GM23338 (cell line): ENCODE data around the gene ZNF716. TPM values are rescaled to one million over a fixed set of nuclear protein-coding genes. Genes with fewer than 3 reads are reported as not detected.

Source experiments
- ATAC-seq: fragments of 200-7000 bp; cut with Tn5 transposase; 3 replicates; pipeline ENCODE4 v1.9.1; 2020
- DNase-seq: peaks from one replicate; pipeline ENCODE4 v3.0.0-alpha.2; 2015; ENCODE audit warnings: low spot score
- H2AFZ ChIP-seq: fragments of 200-600 bp; sonication (generic); 2 replicates; pipeline ENCODE4 v1.8.0; 2016; ENCODE audit warnings: antibody characterized with exemption, mild to moderate bottlenecking, moderate library complexity
- H3F3A ChIP-seq: fragments of 200-600 bp; sonication (generic); replicated peaks from 2 replicates; pipeline ENCODE4 v1.8.0; 2017; ENCODE audit warnings: antibody characterized with exemption, mixed run types, low read depth
- H3K27ac ChIP-seq: fragments of 200-600 bp; sonication (generic); 2 replicates; pipeline ENCODE4 v1.6.1; 2016; ENCODE audit warnings: low read depth
- H3K27me3 ChIP-seq: fragments of 200-600 bp; sonication (generic); 2 replicates; pipeline ENCODE4 v1.8.0; 2016; ENCODE audit warnings: mild to moderate bottlenecking, mixed run types, moderate library complexity; ENCODE audit not compliant: insufficient read depth
- H3K36me3 ChIP-seq: fragments of 200-600 bp; sonication (generic); 2 replicates; pipeline ENCODE4 v1.8.0; 2016; ENCODE audit warnings: mild to moderate bottlenecking; ENCODE audit not compliant: insufficient read depth
- H3K4me1 ChIP-seq: fragments of 200-600 bp; sonication (generic); 2 replicates; pipeline ENCODE4 v1.8.0; 2016; ENCODE audit warnings: mild to moderate bottlenecking, moderate library complexity; ENCODE audit not compliant: insufficient read depth
- H3K4me2 ChIP-seq: fragments of 200-600 bp; sonication (generic); 2 replicates; pipeline ENCODE4 v1.7.1; 2017; ENCODE audit warnings: mixed run types
- H3K4me3 ChIP-seq: fragments of 200-600 bp; sonication (generic); 2 replicates; pipeline ENCODE4 v1.6.1; 2016; ENCODE audit warnings: mixed run types
- H3K79me2 ChIP-seq: fragments of 200-600 bp; sonication (generic); replicated peaks from 2 replicates; pipeline ENCODE4 v1.8.0; 2017; ENCODE audit warnings: mild to moderate bottlenecking; ENCODE audit not compliant: insufficient read depth
- H3K9me2 ChIP-seq: fragments of 200-600 bp; sonication (generic); 2 replicates; pipeline ENCODE4 v1.8.0; 2017; ENCODE audit not compliant: insufficient read depth
- H4K20me1 ChIP-seq: fragments of 200-600 bp; sonication (generic); replicated peaks from 2 replicates; pipeline ENCODE4 v1.8.0; 2017; ENCODE audit warnings: mild to moderate bottlenecking; ENCODE audit not compliant: insufficient read depth
- H3K27ac Mint-ChIP-seq: 2 replicates; pipeline ENCODE4 v1.8.0; 2020; ENCODE audit warnings: inconsistent platforms, mild to moderate bottlenecking, moderate library complexity, mixed read lengths
- H3K27me3 Mint-ChIP-seq: 3 replicates; pipeline ENCODE4 v1.8.0; 2022; ENCODE audit warnings: low read depth, mild to moderate bottlenecking, moderate library complexity, mixed read lengths, inconsistent platforms; ENCODE audit not compliant: insufficient read depth, poor library complexity
- H3K36me3 Mint-ChIP-seq: 3 replicates; pipeline ENCODE4 v1.8.0; 2021; ENCODE audit warnings: low read depth, mild to moderate bottlenecking, inconsistent platforms, moderate library complexity, mixed read lengths
- H3K4me1 Mint-ChIP-seq: 3 replicates; pipeline ENCODE4 v1.8.0; 2020; ENCODE audit warnings: mild to moderate bottlenecking, inconsistent platforms, mixed read lengths
- H3K4me3 Mint-ChIP-seq: 3 replicates; pipeline ENCODE4 v1.8.0; 2021; ENCODE audit warnings: moderate library complexity, mild to moderate bottlenecking, inconsistent platforms, mixed read lengths
- H3K9me3 Mint-ChIP-seq: 3 replicates; pipeline ENCODE4 v1.8.0; 2020; ENCODE audit warnings: moderate library complexity, mild to moderate bottlenecking, inconsistent platforms, mixed read lengths
- CREB1 ChIP-seq: fragments of 250-450 bp; sonication (Bioruptor Pico); IDR thresholded peaks from 2 replicates; pipeline ENCODE4 v1.5.0; 2020; ENCODE audit warnings: low read depth, mild to moderate bottlenecking, moderate library complexity
- CTCF ChIP-seq, 2 experiments: fragments of 200-600 bp in 1 of 2; sonication (generic) in 1 of 2; conservative IDR thresholded peaks; 2 replicates each; pipeline versions ENCODE4 v1.5.1 to v1.6.1; 2016 to 2017; ENCODE audit warnings: antibody characterized with exemption in 2 of 2, low read depth in 2 of 2, mild to moderate bottlenecking in 2 of 2, moderate library complexity in 1 of 2
- ETS1 ChIP-seq: IDR thresholded peaks from 2 replicates; pipeline ENCODE4 v1.6.1; 2016; ENCODE audit warnings: antibody characterized with exemption
- EZH2phosphoT487 ChIP-seq: fragments of 200-600 bp; sonication (generic); IDR thresholded peaks from one replicate; pipeline ENCODE4 v1.8.1; 2018; ENCODE audit warnings: antibody characterized with exemption; ENCODE audit not compliant: unreplicated experiment
- ZNF114 ChIP-seq: fragments of 250-450 bp; sonication (Bioruptor Pico); IDR thresholded peaks from 2 replicates; pipeline ENCODE4 v1.5.0; 2020; ENCODE audit warnings: mild to moderate bottlenecking, moderate library complexity
- ZNF331 ChIP-seq: fragments of 250-450 bp; sonication (Bioruptor Pico); IDR thresholded peaks from 2 replicates; pipeline ENCODE4 v1.5.0; 2020; ENCODE audit warnings: low read depth, mild to moderate bottlenecking, moderate library complexity
- ZNF462 ChIP-seq: fragments of 250-450 bp; sonication (Bioruptor Pico); IDR thresholded peaks from 2 replicates; pipeline ENCODE4 v1.5.0; 2020; ENCODE audit warnings: mild to moderate bottlenecking, moderate library complexity
- polyA plus RNA-seq: library from polyadenylated mRNA; unstranded; fragments of >200 nt; fragmentation: Nextera tagmentation; extraction: Ambion mirVana; gene quantifications from 2 replicates; pipeline ENCODE4 v1.2.1, GENCODE V29; 2016
- total RNA-seq: library from RNA; depleted of rRNA; stranded (reverse); fragments of >200 nt; shearing (Covaris generic); gene quantifications from 2 replicates; pipeline ENCODE4 v1.2.3, GENCODE V29; 2014

The ZNF716 gene
- total and polyA plus RNA-seq, 2 experiments from 2014 or later, result not detected

GRCh38 chr7:57437581-57437980 is 12.4 kb upstream of the ZNF716 start (continued):
- TF ChIP-seq ETS1 (no peak), EZH2phosphoT487 (no peak)

- peaks cover 2% of the 10 kb centered on the region for H3K27me3 Mint-ChIP-seq
- H3K36me3 ChIP-seq, result peaks cover 3% of the 10 kb centered on the region; the same call in 1 of the 2 replicates
- no peak overlapping the region for H3K4me2 ChIP-seq
- no peak for TF ChIP-seq ETS1
- TF ChIP-seq CTCF (conservative IDR thresholded peaks at IDR 0.05; ENCODE audit: low read depth in 2 of 2), result no peak
- no peak for TF ChIP-seq ZNF114 (CRISPR knock-in tag)
- no peak for TF ChIP-seq ZNF331 (CRISPR knock-in tag)
- no peak for TF ChIP-seq CREB1 (CRISPR knock-in tag)
- TF ChIP-seq EZH2phosphoT487, result no peak
- no peak for TF ChIP-seq ZNF462 (CRISPR knock-in tag)
- no peaks in the 10 kb centered on the region for H3K27me3 ChIP-seq
- H3K79me2 ChIP-seq, result no peaks in the 10 kb centered on the region
- no peaks in the 10 kb centered on the region for H3K9me2 ChIP-seq
- H4K20me1 ChIP-seq, result no peaks in the 10 kb centered on the region
- ATAC-seq (no peak), DNase-seq (no peak)
- no peak overlapping the region for H2AFZ ChIP-seq
- H3K4me1 Mint-ChIP-seq, result no peaks in the 10 kb centered on the region
- H3K4me1 ChIP-seq, result no peaks in the 10 kb centered on the region
- H3K4me3 ChIP-seq, result no peak overlapping the region
- H3K9me3 Mint-ChIP-seq, result peaks cover 90% of the 10 kb centered on the region
- H3K4me3 Mint-ChIP-seq, result no peak overlapping the region
- no peak overlapping the region for H3K27ac ChIP-seq
- H3F3A ChIP-seq, result no peaks in the 10 kb centered on the region
- H3K27ac Mint-ChIP-seq, result no peak overlapping the region
- H3K36me3 Mint-ChIP-seq, result peaks cover 27% of the 10 kb centered on the region
These were observed 11.7 kb upstream of the ZNF716 start for GRCh38 chr7:57438244-57438643.
